HG03139 (cell line): ENCODE data around the gene MARCHF7.

ENCODE experiments used
- ATAC-seq: cut with Tn5 transposase; IDR thresholded peaks from one replicate; pipeline ENCODE4 v1.9.1; 2021; ENCODE audit not compliant: unreplicated experiment

The MARCHF7 gene

GRCh38 chr2:159759577-159759976, 47.3 kb downstream of the MARCHF7 start:
- no peak for ATAC-seq

DNA sequence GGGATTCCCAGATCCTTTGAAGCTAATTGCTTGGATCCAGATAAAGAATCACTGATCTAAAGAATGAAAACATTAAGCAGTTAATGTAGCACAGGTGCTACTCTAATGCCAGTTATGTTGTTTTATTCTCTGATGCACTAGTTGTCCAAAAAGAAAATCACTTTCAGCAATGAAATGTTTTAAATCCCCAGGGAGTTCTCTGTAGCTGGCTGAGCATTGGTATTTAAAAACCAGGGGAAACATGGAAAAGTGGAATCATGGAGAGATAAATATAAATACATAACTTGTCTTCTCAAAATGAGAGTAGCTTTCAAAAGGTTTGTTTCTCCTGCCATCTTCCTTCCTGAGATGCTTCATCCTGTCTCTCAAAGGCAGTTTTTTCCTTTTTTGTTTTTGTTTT, 48.0 kb downstream of the MARCHF7 start:
- no peak for ATAC-seq

GRCh38 chr2:159762075-159762474, 49.8 kb downstream of the MARCHF7 start:
- ATAC-seq: no peak
